GM12801 (cell line): ENCODE results near the gene AP1G1.

Experiments used
- TF ChIP-seq, protein P1 (sequence below): IDR thresholded peaks from one replicate; pipeline ENCODE4 v1.5.1; 2011; ENCODE audit warnings: control low read depth; ENCODE audit not compliant: insufficient read length; ENCODE audit errors: extremely low read depth

Gene AP1G1

GRCh38 chr16:71780521-71781089 lies 28.0 kb downstream of the AP1G1 start:
- TF ChIP-seq, protein P1, sequence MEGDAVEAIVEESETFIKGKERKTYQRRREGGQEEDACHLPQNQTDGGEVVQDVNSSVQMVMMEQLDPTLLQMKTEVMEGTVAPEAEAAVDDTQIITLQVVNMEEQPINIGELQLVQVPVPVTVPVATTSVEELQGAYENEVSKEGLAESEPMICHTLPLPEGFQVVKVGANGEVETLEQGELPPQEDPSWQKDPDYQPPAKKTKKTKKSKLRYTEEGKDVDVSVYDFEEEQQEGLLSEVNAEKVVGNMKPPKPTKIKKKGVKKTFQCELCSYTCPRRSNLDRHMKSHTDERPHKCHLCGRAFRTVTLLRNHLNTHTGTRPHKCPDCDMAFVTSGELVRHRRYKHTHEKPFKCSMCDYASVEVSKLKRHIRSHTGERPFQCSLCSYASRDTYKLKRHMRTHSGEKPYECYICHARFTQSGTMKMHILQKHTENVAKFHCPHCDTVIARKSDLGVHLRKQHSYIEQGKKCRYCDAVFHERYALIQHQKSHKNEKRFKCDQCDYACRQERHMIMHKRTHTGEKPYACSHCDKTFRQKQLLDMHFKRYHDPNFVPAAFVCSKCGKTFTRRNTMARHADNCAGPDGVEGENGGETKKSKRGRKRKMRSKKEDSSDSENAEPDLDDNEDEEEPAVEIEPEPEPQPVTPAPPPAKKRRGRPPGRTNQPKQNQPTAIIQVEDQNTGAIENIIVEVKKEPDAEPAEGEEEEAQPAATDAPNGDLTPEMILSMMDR = no peak

DNA sequence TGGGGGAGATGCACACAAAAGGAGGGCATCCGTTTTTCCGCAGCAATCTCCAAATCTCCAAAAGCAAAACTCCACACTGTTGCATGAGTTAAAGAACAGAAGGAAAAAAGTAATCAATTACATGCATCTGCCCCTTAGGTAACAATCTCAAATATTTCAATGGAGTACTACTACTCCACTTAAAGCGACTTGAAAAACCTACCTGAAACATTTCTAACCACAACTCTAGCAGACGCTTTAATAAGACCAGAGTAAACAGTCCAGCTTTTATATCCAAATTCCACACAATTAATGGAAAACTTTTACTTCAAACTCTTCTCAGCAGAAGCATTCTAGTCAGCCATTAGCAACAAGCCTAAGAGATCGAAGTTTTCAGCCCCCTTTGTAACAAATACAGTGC lies 29.9 kb downstream of the AP1G1 start:
- TF ChIP-seq, protein P1 = no peak

- TF ChIP-seq, protein P1 = no peak
These were observed 31.3 kb downstream of the AP1G1 start for GRCh38 chr16:71777329-71777728.

DNA sequence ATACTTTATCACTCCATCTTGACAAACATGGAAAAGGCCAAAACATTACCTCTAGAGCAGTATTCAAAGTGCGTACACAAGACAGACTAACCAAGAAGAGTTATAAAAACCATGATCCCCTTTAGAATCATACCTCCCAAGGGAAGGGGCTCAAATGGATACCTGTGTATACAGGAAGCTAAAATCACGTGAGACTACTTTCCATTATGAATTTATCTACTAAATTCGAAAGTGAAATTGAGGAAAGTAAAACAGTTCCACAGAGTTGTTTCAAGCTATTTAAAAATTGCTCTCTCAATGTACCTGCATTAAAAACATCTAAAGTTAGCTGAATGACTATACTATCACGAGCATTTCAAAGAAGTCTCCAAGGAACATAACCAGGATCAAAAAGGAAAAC lies 32.7 kb downstream of the AP1G1 start:
- TF ChIP-seq, protein P1 = no peak

GRCh38 chr16:71771571-71771970 lies 37.1 kb downstream of the AP1G1 start:
- TF ChIP-seq, protein P1 = no peak

GRCh38 chr16:71769222-71769621 lies 39.4 kb downstream of the AP1G1 start:
- TF ChIP-seq, protein P1 = no peak

DNA sequence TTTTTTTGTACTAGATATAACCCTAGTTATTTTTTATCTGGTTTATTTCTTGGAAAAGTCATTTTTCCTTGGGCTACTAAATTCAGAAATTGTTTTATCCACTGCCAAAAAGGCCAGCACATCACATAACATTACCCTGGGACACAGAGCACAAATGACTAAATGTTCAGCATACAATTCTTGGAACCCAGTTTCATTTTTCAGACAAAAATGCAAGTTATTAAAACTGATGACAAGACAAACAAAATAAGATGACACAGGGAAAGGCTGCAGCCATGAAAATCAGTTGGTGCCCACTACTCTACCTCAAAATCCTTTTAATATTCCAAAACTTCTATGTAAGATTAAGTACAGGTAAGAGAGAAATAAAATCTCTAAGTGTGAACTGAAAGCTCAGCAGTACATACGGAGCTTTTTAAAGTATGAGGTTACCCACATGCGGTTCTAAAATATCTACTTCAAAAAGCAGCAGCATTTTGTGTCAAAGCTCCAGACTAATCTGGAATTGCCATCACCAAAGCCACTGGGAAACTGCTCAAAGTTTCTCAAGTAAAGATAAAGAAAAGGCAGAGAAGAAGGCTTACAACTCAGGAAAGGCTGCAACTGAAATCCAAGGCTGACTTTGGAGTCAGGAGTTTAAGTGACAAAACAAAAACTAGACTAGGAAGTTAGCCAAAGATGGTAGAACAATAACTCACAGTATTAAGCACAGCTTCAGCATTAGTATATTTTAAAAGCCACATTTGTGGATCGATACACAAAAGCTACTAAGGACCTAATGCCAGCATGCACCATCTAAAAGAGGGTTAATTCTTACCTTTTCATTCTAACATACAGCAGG lies 41.4 kb downstream of the AP1G1 start:
- TF ChIP-seq, protein P1 = no peak
